ENCODE results near the gene PIR.

DNA sequence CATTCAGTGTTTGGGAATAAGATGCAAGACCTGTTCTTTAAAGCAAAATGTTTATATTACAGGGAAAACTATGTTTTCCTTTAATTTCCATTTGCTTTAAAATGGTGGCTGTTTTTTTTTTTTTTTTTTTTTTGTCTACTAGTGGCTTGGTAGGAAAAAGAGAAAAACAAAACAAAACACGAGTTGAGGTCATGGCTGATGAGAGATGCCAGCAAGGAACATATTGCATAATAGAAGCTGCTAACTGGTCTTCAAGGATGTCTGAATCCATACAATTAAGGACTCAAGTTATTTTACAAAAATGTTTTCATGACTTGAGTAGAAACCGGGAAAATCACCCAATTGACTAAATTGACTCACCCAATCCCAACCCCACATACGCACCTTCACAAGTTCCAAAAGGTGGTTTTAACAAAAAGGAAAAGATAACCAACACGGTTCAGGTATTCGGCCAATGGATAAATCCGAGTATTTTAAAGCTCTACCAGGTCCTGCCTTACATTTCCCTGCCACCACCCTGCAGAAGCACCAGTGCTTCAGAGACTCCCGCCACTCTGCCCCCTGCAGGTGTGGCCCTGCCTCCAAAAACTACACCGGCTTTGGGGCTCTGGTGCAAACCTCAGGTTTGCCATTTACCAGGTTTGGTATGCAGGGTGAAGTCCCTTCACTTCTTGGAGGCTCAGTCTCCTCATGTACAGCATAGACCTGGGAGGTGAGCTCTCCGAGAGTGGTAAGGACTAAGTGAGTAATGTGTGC lies 27.1 kb downstream of the PIR start:
- TF ChIP-seq, protein P1, sequence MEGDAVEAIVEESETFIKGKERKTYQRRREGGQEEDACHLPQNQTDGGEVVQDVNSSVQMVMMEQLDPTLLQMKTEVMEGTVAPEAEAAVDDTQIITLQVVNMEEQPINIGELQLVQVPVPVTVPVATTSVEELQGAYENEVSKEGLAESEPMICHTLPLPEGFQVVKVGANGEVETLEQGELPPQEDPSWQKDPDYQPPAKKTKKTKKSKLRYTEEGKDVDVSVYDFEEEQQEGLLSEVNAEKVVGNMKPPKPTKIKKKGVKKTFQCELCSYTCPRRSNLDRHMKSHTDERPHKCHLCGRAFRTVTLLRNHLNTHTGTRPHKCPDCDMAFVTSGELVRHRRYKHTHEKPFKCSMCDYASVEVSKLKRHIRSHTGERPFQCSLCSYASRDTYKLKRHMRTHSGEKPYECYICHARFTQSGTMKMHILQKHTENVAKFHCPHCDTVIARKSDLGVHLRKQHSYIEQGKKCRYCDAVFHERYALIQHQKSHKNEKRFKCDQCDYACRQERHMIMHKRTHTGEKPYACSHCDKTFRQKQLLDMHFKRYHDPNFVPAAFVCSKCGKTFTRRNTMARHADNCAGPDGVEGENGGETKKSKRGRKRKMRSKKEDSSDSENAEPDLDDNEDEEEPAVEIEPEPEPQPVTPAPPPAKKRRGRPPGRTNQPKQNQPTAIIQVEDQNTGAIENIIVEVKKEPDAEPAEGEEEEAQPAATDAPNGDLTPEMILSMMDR (IDR thresholded peaks at IDR 0.05), result no peak
- no peak for TF ChIP-seq ZFX (IDR thresholded peaks at IDR 0.05; ENCODE audit: borderline replicate concordance)

Measured in 22Rv1 (cell line).